Gastroesophageal sphincter (tissue), 3 donors: ENCODE data around the gene PEX19.

Experiments used
- POLR2AphosphoS5 ChIP-seq: sonication (generic); formaldehyde crosslinking; IDR thresholded peaks from one replicate; pipeline ENCODE4 v1.6.1; 2017; ENCODE audit warnings: antibody characterized with exemption
- TF ChIP-seq, protein P1 (sequence below), 4 experiments: fragments of 200-600 bp in 2 of 4; fragments of 450-650 bp in 2 of 4; sonication (generic) in 1 of 4; IDR thresholded peaks; one replicate each; pipeline ENCODE4 v1.5.1; 2017 to 2019; ENCODE audit warnings: antibody characterized with exemption in 4 of 4, mild to moderate bottlenecking in 2 of 4, moderate library complexity in 2 of 4

DNA sequence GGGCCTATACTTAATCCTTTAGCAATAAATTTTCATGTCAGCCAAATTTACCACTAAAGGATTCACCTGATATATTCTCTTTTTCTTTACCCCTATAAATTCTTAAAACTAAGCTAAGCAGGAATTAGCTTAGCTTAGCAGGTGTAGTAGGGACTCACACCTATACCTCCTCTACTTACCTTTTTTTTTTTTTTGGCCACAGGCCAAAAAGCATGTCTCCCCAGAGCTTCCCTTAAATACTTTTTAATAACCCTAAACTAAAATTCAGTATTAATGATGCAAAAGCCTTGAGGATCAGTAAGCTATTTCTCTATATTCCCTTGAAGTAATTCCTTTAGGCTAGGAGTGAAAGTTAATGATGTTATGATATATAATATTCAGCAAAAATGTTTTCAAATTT lies 56.5 kb downstream of the PEX19 start:
- TF ChIP-seq, protein P1, sequence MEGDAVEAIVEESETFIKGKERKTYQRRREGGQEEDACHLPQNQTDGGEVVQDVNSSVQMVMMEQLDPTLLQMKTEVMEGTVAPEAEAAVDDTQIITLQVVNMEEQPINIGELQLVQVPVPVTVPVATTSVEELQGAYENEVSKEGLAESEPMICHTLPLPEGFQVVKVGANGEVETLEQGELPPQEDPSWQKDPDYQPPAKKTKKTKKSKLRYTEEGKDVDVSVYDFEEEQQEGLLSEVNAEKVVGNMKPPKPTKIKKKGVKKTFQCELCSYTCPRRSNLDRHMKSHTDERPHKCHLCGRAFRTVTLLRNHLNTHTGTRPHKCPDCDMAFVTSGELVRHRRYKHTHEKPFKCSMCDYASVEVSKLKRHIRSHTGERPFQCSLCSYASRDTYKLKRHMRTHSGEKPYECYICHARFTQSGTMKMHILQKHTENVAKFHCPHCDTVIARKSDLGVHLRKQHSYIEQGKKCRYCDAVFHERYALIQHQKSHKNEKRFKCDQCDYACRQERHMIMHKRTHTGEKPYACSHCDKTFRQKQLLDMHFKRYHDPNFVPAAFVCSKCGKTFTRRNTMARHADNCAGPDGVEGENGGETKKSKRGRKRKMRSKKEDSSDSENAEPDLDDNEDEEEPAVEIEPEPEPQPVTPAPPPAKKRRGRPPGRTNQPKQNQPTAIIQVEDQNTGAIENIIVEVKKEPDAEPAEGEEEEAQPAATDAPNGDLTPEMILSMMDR (IDR thresholded peaks at IDR 0.05): no peak
- no peak for TF ChIP-seq POLR2AphosphoS5
